GM18870 (cell line): ENCODE data around the gene DOCK3.
"Not testable (repeated sequence)": the region's sequence is repeated elsewhere in the genome, so short reads cannot be mapped to it uniquely, and the experiment has no call there.

ENCODE experiments used
- ATAC-seq: cut with Tn5 transposase; IDR thresholded peaks from one replicate; pipeline ENCODE4 v1.9.1; 2021; ENCODE audit warnings: moderate library complexity; ENCODE audit not compliant: unreplicated experiment

DOCK3 gene

GRCh38 chr3:50675179-50676030, 678 bp downstream of the DOCK3 start:
- no peak for ATAC-seq

- ATAC-seq = no peak
These were observed 1.4 kb downstream of the DOCK3 start for GRCh38 chr3:50676031-50676705.

GRCh38 chr3:50687127-50687751, 12.5 kb downstream of the DOCK3 start:
- ATAC-seq = no peak

GRCh38 chr3:50687916-50688315, 13.2 kb downstream of the DOCK3 start:
- ATAC-seq = no peak

GRCh38 chr3:50688602-50689001, 13.9 kb downstream of the DOCK3 start:
- ATAC-seq = not testable (repeated sequence)

- no peak for ATAC-seq
These were observed 14.8 kb downstream of the DOCK3 start for GRCh38 chr3:50689558-50689957.

- ATAC-seq = no peak
These were observed 20.3 kb downstream of the DOCK3 start for GRCh38 chr3:50695031-50695430.

GRCh38 chr3:50696276-50696675, 21.5 kb downstream of the DOCK3 start:
- ATAC-seq = no peak

- ATAC-seq = no peak
These were observed 23.5 kb downstream of the DOCK3 start for GRCh38 chr3:50698269-50698668.

- no peak for ATAC-seq
These were observed 33.9 kb downstream of the DOCK3 start for GRCh38 chr3:50708620-50709019.

GRCh38 chr3:50714946-50715345, 40.2 kb downstream of the DOCK3 start:
- ATAC-seq = no peak

GRCh38 chr3:50724831-50725230, 50.1 kb downstream of the DOCK3 start:
- ATAC-seq = no peak

GRCh38 chr3:50734985-50735384, 60.3 kb downstream of the DOCK3 start:
- no peak for ATAC-seq

GRCh38 chr3:50737193-50737905, 62.6 kb downstream of the DOCK3 start:
- ATAC-seq = no peak

- no peak for ATAC-seq
These were observed 63.3 kb downstream of the DOCK3 start for GRCh38 chr3:50737906-50738598.

GRCh38 chr3:50743643-50744042, 68.9 kb downstream of the DOCK3 start:
- ATAC-seq = no peak

GRCh38 chr3:50749822-50750221, 75.1 kb downstream of the DOCK3 start:
- ATAC-seq = no peak

GRCh38 chr3:50759015-50759414, 84.3 kb downstream of the DOCK3 start:
- ATAC-seq = no peak

GRCh38 chr3:50777680-50778079, 103.0 kb downstream of the DOCK3 start:
- ATAC-seq = no peak

GRCh38 chr3:50781766-50782165, 107.0 kb downstream of the DOCK3 start:
- not testable (repeated sequence) for ATAC-seq

GRCh38 chr3:50786631-50787030, 111.9 kb downstream of the DOCK3 start:
- ATAC-seq = no peak
